ENCODE data around the gene SECISBP2L.
A peak's percentile ranks its signal among the peaks of the same experiment; 100 is the strongest.

The SECISBP2L gene

DNA sequence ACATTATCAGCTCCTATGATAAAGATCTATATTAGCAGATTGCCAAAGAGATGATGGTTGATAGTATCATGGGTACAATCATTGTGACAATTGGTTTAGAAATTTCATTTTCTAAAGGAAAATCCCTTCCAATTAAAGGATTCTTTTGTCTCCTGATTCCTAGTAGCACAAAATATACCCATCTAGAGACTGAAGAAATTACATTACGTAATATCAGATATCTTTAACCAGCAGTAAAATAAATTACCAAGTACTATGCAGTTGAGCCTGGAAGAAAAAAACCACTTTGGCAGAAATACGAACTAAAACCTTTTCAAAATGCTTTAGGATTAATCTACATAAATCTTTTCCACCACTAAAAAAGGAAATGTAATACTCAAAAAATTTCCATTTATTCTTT, 46.9 kb downstream of the SECISBP2L start:
- H3K36me3 Mint-ChIP-seq (ENCODE audit: low read depth): peaks cover 80% of the 10 kb centered on the region
- H3K9me3 Mint-ChIP-seq: peaks cover 24% of the 10 kb centered on the region
- TF ChIP-seq, protein P1, sequence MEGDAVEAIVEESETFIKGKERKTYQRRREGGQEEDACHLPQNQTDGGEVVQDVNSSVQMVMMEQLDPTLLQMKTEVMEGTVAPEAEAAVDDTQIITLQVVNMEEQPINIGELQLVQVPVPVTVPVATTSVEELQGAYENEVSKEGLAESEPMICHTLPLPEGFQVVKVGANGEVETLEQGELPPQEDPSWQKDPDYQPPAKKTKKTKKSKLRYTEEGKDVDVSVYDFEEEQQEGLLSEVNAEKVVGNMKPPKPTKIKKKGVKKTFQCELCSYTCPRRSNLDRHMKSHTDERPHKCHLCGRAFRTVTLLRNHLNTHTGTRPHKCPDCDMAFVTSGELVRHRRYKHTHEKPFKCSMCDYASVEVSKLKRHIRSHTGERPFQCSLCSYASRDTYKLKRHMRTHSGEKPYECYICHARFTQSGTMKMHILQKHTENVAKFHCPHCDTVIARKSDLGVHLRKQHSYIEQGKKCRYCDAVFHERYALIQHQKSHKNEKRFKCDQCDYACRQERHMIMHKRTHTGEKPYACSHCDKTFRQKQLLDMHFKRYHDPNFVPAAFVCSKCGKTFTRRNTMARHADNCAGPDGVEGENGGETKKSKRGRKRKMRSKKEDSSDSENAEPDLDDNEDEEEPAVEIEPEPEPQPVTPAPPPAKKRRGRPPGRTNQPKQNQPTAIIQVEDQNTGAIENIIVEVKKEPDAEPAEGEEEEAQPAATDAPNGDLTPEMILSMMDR (IDR thresholded peaks at IDR 0.05): no peak

GRCh38 chr15:48996276-48996675, 50.0 kb downstream of the SECISBP2L start:
- no peaks in the 10 kb centered on the region for H3K4me1 Mint-ChIP-seq
- DNase-seq: no peak
- H3K9me3 Mint-ChIP-seq: no peaks in the 10 kb centered on the region
- H3K27ac Mint-ChIP-seq: peak overlapping the region; percentile 47
- H3K4me3 Mint-ChIP-seq: no peak overlapping the region
- TF ChIP-seq, protein P1 (IDR thresholded peaks at IDR 0.05): no peak
- H3K36me3 Mint-ChIP-seq (ENCODE audit: low read depth): peaks cover 70% of the 10 kb centered on the region
- H3K27me3 Mint-ChIP-seq (ENCODE audit: low read depth, poor library complexity): peaks cover 4% of the 10 kb centered on the region

More for the DNA sequence above, 46.9 kb downstream of the SECISBP2L start:
- no peak for DNase-seq
- peaks cover 4% of the 10 kb centered on the region for H3K27me3 Mint-ChIP-seq (ENCODE audit: low read depth, poor library complexity)
- H3K4me1 Mint-ChIP-seq: no peaks in the 10 kb centered on the region
- no peak overlapping the region for H3K27ac Mint-ChIP-seq
- H3K4me3 Mint-ChIP-seq: no peak overlapping the region

DNA sequence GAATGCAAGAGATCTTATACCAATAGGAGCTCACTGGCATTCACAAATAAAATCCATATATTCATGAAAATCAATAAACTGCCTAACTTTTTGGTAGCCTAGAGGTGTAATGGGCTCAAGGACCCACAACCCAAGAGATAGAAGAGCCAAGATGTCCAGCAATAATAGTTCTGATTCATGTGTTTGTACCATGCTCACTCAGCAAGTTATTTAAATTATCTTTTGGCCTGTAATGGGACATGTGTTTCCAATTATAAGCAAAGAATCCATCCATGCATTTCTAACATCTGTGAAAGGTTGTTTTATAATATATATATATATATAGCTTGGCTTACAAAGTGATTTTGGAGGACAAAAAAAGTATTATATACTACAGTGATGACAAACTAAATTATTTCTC, 52.9 kb downstream of the SECISBP2L start:
- no peaks in the 10 kb centered on the region for H3K4me1 Mint-ChIP-seq
- TF ChIP-seq, protein P1 (IDR thresholded peaks at IDR 0.05): no peak
- no peaks in the 10 kb centered on the region for H3K27me3 Mint-ChIP-seq (ENCODE audit: low read depth, poor library complexity)
- H3K27ac Mint-ChIP-seq: no peak overlapping the region
- no peak for DNase-seq
- no peaks in the 10 kb centered on the region for H3K9me3 Mint-ChIP-seq
- H3K36me3 Mint-ChIP-seq (ENCODE audit: low read depth): peaks cover 51% of the 10 kb centered on the region
- H3K4me3 Mint-ChIP-seq: no peak overlapping the region

DNA sequence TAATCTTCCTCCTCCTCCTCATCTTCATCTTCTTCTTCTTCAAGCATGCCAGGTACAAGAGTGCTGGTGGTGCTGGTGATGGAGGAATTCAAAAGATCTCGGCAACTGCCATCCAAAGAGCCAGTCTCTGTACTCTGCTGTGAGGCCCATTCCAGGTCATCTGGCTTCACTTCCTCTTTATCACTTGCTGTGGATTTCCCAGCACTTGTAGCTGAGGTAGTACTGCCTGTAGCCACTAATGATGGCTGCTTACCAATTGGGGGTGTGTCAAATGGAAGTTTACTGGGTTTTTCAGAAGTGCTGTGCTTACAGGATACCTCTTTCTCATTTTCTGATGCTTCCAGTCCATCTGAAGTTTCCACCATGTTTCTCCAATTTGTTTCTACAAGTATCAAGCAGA, 53.7 kb downstream of the SECISBP2L start:
- no peaks in the 10 kb centered on the region for H3K27me3 Mint-ChIP-seq (ENCODE audit: low read depth, poor library complexity)
- H3K9me3 Mint-ChIP-seq: no peaks in the 10 kb centered on the region
- no peaks in the 10 kb centered on the region for H3K4me1 Mint-ChIP-seq
- no peak for DNase-seq
- TF ChIP-seq, protein P1 (IDR thresholded peaks at IDR 0.05): no peak
- peak overlapping the region; percentile 64 for H3K27ac Mint-ChIP-seq
- H3K4me3 Mint-ChIP-seq: no peak overlapping the region
- peaks cover 48% of the 10 kb centered on the region for H3K36me3 Mint-ChIP-seq (ENCODE audit: low read depth)

GRCh38 chr15:48992096-48992495, 54.1 kb downstream of the SECISBP2L start:
- Mint-ChIP-seq H3K9me3 (no peaks in the 10 kb centered on the region), H3K27me3 (ENCODE audit: low read depth, poor library complexity) (no peaks in the 10 kb centered on the region), H3K4me3 (no peak overlapping the region), H3K36me3 (ENCODE audit: low read depth) (peaks cover 44% of the 10 kb centered on the region), H3K27ac (peak overlapping the region; percentile 64), H3K4me1 (no peaks in the 10 kb centered on the region)
- no peak for DNase-seq
- TF ChIP-seq, protein P1 (IDR thresholded peaks at IDR 0.05): no peak

DNA sequence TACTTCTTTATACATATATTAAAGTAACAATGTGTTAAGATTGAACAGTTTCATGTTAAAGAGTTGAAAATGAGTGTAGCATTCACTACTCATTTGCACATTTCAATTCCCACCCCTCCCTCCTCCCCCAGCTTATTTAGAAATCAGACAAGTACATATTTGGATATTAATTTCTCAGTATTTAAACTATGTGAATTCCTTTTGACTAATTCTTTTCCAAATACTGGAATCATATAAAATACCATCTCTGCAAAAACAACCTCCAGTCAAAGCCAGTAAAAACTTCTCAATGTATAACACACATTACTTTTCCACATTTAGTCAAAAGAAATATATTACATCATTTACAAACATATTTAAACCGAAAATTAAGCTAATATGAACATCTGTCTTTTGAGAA, 57.1 kb downstream of the SECISBP2L start:
- Mint-ChIP-seq H3K9me3 (no peaks in the 10 kb centered on the region), H3K4me3 (no peak overlapping the region), H3K36me3 (ENCODE audit: low read depth) (peaks cover 24% of the 10 kb centered on the region), H3K27me3 (ENCODE audit: low read depth, poor library complexity) (no peaks in the 10 kb centered on the region), H3K27ac (no peak overlapping the region), H3K4me1 (no peaks in the 10 kb centered on the region)
- no peak for DNase-seq
- TF ChIP-seq, protein P1 (IDR thresholded peaks at IDR 0.05): no peak
